HG02938 (cell line): ENCODE measurements around the gene MB.

Experiments
- ATAC-seq: cut with Tn5 transposase; IDR thresholded peaks from one replicate; pipeline ENCODE4 v1.9.1; 2021; ENCODE audit warnings: mild to moderate bottlenecking, moderate library complexity; ENCODE audit not compliant: unreplicated experiment

MB gene

DNA sequence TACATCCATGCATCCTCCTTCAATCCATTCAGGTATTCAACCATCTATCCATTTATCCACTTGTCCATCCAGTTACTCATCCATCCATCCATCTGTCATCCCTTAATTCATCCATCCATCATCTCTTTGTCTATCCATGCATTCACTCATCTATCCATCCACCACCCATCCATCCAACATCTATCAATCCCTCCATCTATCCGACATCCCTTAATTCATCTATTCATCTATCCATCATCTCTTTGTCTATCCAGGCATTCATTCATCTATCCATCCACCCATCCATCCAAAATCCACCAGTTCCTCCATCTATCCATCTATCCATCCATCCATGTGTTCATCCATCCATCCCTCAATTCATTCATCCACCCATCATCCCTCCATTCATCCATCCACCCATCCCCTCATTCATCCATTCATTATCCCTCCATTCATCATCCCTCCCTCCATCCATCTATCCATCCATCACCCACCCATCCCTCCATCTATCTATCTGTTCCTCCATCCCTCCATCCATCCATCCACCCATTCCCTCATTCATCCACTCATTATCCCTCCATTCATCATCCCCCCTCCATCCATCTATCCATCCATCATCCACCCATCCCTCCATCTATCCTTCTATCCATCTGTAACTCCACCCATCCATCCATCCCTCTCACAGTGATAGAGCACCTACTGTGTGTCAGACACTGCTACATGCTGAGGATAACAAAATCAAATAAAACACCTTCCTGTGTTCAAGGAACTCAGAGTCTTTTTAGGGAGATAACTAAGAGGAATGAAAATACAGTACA is 1.5 kb upstream of the MB start:
- ATAC-seq: no peak

DNA sequence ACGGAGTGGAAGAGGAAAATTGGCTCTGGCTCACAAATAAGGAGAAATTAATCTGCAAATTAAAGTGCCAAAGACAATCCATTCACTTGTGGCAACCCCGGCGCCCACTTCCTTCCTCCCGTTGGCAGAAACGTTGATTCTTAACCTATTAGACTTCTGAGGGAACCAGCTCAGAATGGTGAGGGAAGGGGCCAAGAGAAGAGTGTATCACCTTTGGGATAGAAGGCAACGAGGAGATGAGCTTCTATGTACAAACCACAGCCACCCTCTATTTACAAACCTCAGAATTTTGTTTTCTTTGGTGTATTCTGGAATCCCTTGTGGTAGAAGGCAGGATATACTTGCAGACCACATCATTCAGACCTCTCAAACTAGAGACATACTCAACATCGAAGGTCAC is 1.1 kb downstream of the MB start:
- no peak for ATAC-seq

DNA sequence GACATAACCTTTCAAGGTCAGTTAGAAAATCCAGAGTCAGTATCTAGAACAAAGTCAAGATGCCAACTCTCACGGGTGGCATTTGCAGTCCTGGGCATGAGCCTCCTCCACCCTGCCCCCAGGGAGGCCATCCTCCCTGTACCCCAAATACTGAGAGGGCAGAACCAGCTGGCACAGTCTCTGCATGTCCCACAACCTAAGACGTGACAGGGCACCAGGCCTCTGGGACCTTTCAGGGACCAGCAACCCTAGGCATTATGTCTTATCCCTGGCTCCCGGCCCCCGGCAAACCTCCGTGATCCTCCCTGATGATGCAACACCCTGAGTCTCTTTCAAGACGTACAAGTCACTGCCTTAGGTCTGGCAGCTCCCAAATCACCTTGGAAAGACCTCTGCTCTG is 2.0 kb downstream of the MB start:
- ATAC-seq: no peak

DNA sequence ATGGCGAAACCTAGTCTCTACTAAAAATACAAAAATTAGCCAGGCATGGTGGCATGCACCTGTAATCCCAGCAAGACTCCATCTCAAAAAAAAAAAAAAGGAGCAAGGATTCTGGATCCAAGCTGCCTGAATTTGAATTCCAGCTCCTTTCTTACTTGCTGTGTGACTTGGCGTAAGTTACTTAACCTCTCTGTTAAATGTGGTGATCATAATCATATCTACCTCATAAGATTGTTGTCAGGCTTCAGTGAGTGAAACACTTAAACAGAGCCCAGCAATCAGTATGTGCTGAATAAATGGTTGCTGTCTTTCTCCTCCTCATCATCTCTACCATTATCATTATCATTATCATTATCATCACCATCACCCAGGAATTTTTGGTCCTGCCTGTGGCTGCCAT is 2.7 kb downstream of the MB start:
- ATAC-seq: no peak

DNA sequence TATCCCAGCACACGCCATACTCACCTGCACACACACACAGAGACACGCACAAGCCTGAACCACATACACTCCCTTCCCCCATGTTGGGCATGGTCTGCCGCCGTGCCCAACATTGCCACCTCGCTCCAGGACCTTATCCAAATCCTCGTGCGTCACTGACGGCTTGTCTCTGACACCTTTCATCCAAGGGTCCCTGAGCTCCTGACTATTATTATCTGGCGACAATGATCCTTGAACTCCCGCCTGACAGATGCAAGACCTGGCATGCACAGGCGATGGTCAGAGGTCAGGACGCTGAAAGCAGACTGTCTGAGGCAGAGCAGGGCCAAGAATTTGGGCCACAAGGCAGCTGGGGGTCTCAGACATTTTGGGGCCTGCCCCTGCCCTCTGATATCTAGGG is 4.2 kb downstream of the MB start:
- ATAC-seq: no peak

DNA sequence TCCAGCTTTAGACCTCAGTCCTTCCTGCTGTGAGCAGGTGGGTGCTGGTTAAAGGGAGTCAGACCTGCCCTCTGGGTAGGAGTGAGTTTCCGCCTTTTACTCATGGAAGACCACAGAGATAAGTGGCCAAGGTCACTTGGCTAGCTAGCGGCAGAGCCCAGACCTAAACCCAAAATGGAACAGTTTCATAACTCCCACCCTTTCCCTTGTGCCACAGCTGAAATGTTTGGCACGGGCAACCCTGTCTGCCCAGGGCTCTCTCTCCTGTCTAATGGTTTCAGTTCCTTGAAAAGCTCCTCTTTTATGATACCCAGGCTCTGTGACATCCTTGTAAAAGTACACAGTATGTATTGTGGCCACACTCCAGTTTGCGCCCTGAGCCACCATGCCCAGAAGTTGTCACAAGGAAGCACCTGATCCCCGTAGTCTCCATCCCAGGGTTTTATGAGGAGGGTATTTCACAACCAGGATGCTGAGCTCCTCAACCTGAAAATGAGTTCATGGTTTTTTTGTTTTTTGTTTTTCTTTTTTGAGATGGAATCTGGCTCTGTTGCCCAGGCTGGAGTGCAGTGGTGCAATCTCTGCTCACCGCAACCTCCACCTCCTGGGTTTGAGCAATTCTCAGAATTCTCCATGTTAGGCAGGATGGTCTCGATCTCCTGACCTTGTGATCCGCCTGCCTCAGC is 5.1 kb downstream of the MB start:
- no peak for ATAC-seq

DNA sequence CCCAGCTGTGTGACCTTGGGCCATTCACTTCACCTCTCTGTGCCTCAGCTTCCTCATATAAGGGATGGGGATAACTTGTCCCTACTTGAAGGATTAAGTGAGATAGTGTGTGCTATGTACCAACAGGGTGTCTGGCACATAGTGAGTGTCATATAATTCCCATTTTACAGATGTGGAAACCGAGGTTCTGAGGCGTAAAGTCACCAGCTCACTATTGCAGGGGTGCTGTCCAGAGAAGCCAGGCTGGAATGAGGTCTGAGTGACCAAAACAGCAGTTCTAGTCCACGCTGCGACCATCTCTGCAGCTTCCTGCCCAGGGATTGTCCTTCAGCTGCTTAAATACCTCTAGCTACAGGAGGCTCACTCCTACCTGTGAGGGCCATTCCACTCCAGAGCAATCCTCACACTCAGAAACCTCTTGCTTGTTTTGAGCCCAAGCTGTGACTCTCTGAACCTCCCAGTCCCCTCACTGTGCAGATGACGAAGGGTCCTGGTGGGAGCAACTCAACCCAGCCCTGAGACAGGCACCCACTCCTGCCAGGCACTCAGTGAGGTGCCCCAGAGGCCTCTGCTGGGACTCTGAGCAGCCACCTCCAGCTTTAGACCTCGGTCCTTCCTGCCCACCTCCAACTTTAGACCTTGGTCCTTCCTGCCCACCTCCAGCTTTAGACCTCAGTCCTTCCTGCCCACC is 5.8 kb downstream of the MB start:
- no peak for ATAC-seq

DNA sequence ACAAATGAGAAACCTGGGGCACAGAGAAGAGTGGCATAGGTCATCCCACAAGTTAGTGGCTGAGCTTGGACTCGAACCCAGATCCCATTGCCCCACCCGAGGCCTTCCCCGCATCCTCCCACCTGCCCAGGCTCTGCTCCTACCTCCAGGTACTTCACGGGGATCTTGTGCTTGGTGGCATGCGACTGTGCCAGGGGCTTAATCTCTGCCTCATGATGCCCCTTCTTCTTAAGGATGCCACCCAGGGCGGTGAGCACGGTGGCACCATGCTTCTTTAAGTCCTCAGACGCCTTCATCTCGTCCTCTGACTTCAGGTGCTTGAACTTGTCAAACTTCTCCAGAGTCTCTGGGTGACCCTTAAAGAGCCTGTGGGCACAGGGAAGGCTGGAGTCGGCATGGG is 6.4 kb downstream of the MB start:
- ATAC-seq: no peak

DNA sequence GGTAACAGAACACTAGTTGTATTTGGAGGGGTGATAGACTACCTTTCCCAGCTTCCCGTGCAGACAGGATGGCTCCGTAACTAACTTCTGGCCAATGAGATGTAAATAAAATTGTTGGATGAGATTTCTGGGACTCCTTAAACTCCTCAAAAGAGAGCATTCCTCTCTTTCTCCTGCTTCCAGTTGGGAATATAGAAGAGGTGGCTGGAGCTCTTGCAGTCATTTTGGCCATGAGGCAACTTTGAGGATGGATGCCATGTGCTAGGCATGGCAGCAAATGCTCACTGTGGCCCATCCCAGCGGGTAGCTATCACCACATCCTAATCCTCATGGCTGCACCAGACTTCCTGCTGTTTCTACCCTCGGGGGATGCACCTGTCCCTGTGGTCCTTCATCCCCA is 7.4 kb downstream of the MB start:
- no peak for ATAC-seq

DNA sequence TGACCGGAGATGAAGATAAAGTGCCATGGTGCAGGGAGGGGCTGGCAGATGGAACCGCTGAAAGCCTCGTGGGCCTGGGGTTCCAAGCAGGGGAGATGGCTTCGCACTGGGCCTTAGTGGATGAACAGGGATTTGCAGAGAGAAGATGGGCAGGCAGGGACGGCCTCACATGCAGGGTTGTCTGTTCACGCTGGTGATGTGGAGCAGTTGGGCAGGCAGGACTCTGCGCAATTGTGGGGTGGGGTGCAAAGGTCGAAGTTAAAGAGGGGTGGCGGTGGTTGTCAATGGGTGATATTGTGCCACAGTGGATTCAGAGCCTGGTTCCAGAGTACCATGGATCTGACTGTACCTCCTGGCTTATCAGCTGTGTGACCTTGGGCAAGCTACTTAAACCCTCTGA is 7.9 kb downstream of the MB start:
- ATAC-seq: no peak

DNA sequence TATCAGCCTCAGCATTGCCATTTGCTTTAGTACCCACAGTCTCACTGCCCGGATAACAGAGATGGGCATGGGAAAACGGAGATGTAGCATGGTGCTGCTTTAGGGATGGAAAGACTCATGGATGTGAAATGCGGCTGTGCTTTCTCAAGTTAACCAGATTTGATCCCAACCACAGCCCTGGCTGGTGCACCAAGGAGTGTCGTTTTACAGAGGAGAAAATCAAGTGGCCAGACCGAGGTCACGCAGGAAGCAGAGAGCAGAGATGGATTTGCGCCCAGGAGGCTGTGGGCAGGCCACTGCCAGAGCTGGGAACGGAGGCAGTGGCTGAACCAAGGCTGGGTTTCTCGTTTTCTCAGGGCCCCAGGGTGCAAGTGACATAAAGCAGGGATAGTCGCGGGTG is 9.0 kb downstream of the MB start:
- no peak for ATAC-seq

DNA sequence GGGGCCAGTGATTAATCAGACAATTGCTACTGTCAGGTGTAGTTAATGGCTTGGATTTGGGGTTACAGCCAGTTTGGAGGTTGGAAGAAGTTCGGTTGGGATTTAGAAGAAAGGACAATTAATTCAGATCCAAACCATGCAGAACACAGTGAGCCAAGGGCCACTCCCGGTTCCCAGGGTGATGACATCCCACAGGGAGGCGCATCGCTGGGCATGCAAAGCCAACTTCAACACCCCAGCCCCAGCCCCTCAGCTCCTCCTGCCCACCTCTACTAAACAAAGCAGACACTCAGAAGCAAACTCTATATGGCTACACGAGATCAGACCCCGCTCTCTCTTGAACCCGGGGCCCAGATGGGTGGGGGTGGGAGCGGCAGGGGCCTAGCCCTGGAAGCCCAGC is 10.2 kb downstream of the MB start:
- ATAC-seq: no peak

DNA sequence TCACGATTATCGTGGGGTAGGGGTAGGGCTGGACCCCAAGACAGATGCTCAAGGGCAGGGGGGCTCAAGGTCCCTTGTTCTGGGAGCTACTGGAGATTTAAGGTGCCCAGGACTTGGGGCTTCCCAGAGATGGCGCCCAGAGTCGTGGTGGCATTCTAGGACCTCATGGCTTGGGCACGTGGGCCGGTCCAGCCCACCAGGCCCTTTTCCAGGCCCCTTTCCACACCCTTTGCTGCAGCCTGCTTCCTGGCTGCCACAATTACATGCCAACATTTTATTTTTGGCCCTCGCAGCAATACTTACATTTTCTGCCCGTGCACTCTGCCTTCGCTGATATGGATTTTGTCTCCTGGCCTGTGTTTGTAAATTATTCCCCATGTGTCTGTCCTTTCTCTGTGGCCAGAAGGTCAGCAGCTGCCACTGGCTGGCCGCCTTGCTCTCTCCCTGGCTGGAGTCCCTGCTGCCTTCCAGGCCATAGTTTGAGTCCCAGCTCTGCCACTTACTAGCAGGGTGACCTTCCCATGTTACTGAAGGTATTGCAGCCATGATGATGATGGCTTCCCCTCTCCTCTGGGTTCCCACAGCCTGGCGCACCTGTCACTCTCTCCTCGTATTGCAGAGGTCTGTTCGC is 11.2 kb downstream of the MB start:
- no peak for ATAC-seq

DNA sequence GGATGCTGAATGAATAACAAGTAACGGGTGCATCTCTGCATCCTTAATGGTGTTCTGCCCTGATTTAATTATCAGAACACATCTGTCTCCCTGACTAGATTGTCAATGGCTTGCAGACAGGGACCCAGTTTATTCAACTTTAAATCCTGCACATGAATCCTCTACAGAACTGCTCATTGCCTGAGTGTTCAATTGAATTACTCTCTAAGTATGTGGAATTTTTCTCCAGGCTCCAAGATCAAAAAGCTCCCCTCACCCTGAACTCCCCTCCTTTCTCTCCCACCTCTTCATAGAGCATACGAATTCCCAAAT is 11.8 kb downstream of the MB start:
- no peak for ATAC-seq

DNA sequence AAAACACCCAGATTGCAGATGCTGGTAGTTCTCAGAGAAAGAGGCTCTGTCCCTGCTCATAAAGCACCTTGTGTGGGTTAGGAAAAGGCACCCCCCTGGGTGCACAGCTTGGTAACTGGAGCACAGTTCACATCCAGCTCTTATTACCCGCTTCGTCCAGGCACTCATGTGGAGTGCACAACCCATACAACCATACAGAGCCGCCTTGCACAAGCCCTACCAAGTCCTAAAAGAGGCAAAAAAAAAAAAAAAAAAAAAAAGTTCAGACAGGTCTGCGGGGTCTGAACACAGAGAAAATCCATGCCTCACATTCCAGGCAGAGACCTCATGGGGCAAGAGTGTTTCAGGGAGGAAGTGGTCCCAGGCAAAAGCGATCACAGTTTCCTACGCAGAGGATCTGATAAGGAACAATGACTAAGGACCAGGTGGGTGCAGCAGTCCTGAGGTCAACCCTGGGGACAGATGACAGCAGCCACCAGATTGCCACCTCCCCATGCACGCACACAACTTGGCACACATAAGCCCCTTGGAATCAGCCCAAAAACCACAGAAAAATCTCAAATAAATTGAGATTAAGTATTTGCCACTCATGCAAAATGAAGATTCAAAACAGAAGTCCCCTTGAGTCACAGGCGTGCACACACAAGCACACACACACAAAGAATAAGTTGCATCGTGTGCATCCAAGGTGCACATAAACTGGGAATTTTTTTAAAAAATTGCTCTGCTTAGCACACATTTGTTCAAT is 12.3 kb downstream of the MB start:
- ATAC-seq: no peak

DNA sequence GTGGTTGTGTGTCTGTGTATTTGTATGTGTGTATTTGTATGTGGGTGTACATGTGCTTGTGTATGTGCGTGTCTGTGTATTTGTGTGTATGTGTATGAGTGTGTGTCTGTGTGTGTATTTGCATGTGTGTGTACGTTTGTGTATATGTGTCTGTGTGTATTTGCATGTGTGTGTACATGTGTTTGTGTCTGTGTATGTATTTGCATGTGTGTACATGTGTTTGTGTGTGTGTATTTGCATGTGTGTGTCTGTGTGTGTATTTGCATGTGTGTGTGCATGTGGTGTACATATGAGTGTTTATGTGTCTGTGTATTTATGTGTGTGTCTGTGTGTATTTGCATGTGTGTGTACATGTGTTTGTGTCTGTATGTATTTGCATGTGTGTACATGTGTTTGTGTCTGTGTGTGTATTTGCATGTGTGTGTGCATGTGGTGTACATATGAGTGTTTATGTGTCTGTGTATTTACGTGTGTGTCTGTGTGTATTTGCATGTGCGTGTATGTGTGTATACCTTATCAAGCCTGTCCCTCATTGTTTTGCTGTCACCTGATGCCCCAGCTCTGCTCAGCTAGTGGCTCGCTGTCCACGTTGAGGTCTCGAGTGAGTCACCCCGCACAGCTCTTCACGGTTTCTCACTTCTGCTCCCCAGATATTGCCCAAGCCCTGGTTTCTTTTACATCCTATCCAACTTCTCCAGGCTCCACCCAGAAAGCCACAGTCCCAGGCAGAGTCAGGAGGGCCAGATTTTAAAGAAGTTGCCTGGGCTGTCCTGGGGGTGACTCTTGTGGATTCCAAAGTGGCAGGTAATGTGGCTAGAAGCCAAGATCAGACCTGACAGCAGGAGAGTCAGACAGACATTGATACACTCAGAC is 15.2 kb downstream of the MB start:
- ATAC-seq: no peak

DNA sequence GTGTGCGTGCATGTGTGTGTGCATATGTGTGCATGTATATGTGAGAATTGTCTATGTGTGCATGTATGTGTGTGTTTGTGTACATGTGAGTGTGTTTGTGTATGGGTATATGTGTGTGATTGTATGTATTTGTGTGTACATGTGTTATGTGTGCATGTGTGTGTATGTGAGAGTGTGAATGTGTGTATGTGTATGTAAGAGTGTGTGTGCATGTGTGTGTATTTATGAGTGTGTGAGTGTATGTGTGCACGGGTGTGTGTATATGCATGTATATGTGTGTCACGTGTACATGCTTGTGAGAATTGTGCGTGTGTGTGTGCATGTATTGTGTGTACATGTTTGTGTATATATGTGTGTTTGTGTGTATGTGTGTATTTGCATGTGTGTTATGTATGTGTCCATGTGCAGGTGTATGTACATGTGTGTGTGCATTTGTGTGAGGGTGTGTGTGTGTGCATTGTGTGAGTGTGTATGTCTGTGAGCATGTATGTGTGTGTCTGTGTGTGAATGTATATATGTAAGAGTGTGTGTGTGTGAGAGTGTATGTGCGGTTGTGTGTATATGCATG is 16.0 kb downstream of the MB start:
- ATAC-seq: no peak

DNA sequence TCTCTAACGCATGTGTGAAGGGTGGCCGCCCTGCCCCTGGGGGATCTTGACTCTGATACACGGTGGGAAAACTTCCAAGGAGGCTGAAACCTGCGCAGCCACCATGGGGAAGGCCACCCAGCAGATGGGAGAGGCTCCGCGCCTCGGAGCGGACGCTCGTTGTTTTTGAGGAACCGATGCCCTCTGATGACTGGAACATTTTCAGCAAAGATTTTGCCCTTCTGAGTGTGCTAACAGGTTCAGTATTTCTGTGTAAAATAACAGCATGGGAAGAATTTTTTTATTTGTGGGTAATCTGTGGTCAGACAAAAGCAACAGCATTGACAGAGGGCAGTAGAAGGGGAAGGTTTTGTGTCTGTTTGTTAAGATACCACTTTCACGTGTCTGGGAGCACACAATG is 16.7 kb downstream of the MB start:
- ATAC-seq: no peak

DNA sequence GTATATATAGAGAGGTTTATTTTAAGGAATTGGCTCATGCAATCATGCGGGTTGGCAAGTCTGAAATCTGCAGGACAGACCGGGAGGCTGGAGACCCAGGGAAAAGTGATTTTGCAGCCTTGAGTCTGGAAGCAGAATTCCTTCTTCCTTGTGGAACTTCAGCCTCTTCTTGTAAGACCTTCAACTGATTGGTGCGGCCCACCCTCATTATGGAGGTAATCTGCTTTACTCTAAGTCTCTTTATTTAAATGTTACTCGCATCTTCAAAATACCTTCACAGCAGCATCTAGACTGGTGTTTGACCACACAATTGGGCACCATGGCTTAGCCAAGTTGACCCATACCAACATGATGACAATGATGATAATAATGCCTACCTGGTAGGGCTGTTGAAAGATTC is 17.8 kb downstream of the MB start:
- ATAC-seq: no peak

DNA sequence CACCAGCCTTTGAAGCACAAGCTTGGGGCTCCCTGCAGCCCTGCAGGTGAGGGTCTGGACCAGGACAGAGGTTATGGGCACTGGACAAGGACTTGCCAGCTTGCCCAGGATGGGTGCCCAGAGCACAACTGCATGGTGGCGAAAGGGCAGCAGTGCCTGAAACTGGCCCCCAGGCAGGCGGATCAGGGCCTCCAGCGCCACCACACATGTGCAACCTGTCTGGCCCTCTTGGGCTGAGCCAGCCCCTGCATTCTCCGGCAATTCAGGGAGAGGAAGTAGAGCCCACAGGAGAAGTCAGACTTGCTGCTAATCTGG is 18.8 kb downstream of the MB start:
- no peak for ATAC-seq
